Keratinocyte (primary cell): ENCODE data around the gene OR9A4. TPM values are rescaled to one million over a fixed set of nuclear protein-coding genes. Genes with fewer than 3 reads are reported as not detected.

Experiments used
- DNase-seq: peaks from one replicate; pipeline ENCODE4 v3.0.0-alpha.2; 2011; ENCODE audit warnings: low read depth, missing footprints, low spot score
- FAIRE-seq: peaks from 2 replicates; lab custom pipeline; 2011; peaks lifted over from hg19 to GRCh38; lab: Jason Lieb, UNC
- H2AFZ ChIP-seq: 2 replicates; pipeline ENCODE4 v1.6.0; 2012; ENCODE audit warnings: low read length, control low read depth, inconsistent platforms; ENCODE audit not compliant: control insufficient read depth
- H3K27ac ChIP-seq: 2 replicates; pipeline ENCODE4 v1.5.1; 2011; ENCODE audit warnings: low read length; ENCODE audit not compliant: control insufficient read depth, insufficient read depth
- H3K27me3 ChIP-seq: 3 replicates; pipeline ENCODE4 v1.6.0; 2011; ENCODE audit warnings: low read length; ENCODE audit not compliant: control insufficient read depth, insufficient read depth; ENCODE audit errors: extremely low read depth
- H3K36me3 ChIP-seq, 2 experiments: 2 replicates in 1 of 2; 3 replicates in 1 of 2; pipeline ENCODE4 v1.5.1; 2011; ENCODE audit warnings: low read length in 2 of 2, mild to moderate bottlenecking in 1 of 2; ENCODE audit not compliant: control insufficient read depth in 2 of 2, insufficient read depth in 2 of 2; ENCODE audit errors: extremely low read depth in 1 of 2
- H3K4me1 ChIP-seq: 3 replicates; pipeline ENCODE4 v1.5.1; 2011; ENCODE audit warnings: low read length; ENCODE audit not compliant: control insufficient read depth, insufficient read depth; ENCODE audit errors: extremely low read depth
- H3K4me2 ChIP-seq: 3 replicates; pipeline ENCODE4 v1.6.0; 2011; ENCODE audit warnings: low read depth, low read length; ENCODE audit not compliant: control insufficient read depth, insufficient read depth; ENCODE audit errors: extremely low read depth
- H3K4me3 ChIP-seq, 3 experiments: fragments of 200-600 bp in 1 of 3; sonication (generic) in 1 of 3; 2 replicates in 2 of 3; 3 replicates in 1 of 3; pipeline ENCODE4 v1.5.1; 2011 to 2016; ENCODE audit warnings: low read length in 3 of 3, mild to moderate bottlenecking in 3 of 3, control low read depth in 2 of 3, inconsistent platforms in 1 of 3, low read depth in 1 of 3, mixed read lengths in 1 of 3, mixed run types in 1 of 3, moderate library complexity in 1 of 3; ENCODE audit not compliant: control insufficient read depth in 2 of 3, insufficient read depth in 2 of 3; ENCODE audit errors: extremely low read depth in 1 of 3
- H3K79me2 ChIP-seq: 2 replicates; pipeline ENCODE4 v1.6.0; 2012; ENCODE audit warnings: low read length; ENCODE audit not compliant: control insufficient read depth, insufficient read depth
- H3K9ac ChIP-seq: 3 replicates; pipeline ENCODE4 v1.6.0; 2011; ENCODE audit warnings: low read length; ENCODE audit not compliant: control insufficient read depth, insufficient read depth; ENCODE audit errors: extremely low read depth
- H3K9me1 ChIP-seq: 3 replicates; pipeline ENCODE4 v1.6.0; 2011; ENCODE audit warnings: low read length; ENCODE audit not compliant: control insufficient read depth, insufficient read depth; ENCODE audit errors: extremely low read depth
- H3K9me3 ChIP-seq: 2 replicates; pipeline ENCODE4 v1.5.1; 2012; ENCODE audit warnings: low read depth, low read length; ENCODE audit not compliant: control insufficient read depth
- H4K20me1 ChIP-seq: 3 replicates; pipeline ENCODE4 v1.6.0; 2011; ENCODE audit warnings: low read length; ENCODE audit not compliant: control insufficient read depth, insufficient read depth; ENCODE audit errors: extremely low read depth
- CTCF ChIP-seq, 3 experiments: IDR thresholded peaks in 1 of 3; conservative IDR thresholded peaks in 1 of 3; optimal IDR thresholded peaks in 1 of 3; 2 replicates in 2 of 3; 3 replicates in 1 of 3; pipeline versions ENCODE3 to v1.5.1; 2011; ENCODE audit warnings: low read length in 3 of 3, mild to moderate bottlenecking in 3 of 3, moderate library complexity in 2 of 3, control low read depth in 1 of 3, inconsistent platforms in 1 of 3; ENCODE audit not compliant: insufficient read depth in 2 of 3; ENCODE audit errors: extremely low read depth in 1 of 3
- EZH2 ChIP-seq: IDR thresholded peaks from one replicate; pipeline ENCODE4 v1.6.1; 2012; ENCODE audit warnings: inconsistent platforms, mild to moderate bottlenecking, low read length, moderate library complexity
- dilution Hi-C: fragments of 300-500 bp; cut with MboI; formaldehyde crosslinking; loops from one replicate; pipeline ENCODE4 v1.7.0; 2020; ENCODE audit warnings: low sequenced_read_pairs; ENCODE audit not compliant: extremely low pct_ligation_motif_present
- polyA minus RNA-seq, 3 experiments: library from RNA; depleted of rRNA, polyadenylated mRNA; stranded (reverse); fragments of >200 nt; gene quantifications; 1 replicate in 1 of 3; 2 replicates in 1 of 3; 3 replicates in 1 of 3; pipeline ENCODE4 v1.2.3, GENCODE V29; 2011
- polyA plus RNA-seq, 5 experiments: library from polyadenylated mRNA; depleted of rRNA in 3 of 5; stranded (reverse) in 3 of 5; stranded (forward) in 1 of 5; unstranded in 1 of 5; fragments of >200 nt; gene quantifications; 1 replicate in 1 of 5; 2 replicates in 3 of 5; 3 replicates in 1 of 5; pipeline versions ENCODE4 v1.2.1 to v1.2.3, GENCODE V29; 2011 to 2012; ENCODE audit warnings: missing spikeins in 2 of 5, low read depth in 1 of 5, low replicate concordance in 1 of 5

Gene OR9A4
- polyA plus RNA-seq (not detected in 3 replicates), polyA minus RNA-seq (0.64 to 1.6 TPM in 2 of 3 replicates, not detected in the other)
- polyA plus RNA-seq (2011; ENCODE audit: low read depth) = 0.26 TPM
- polyA plus RNA-seq (2011; cell fraction: cytosol; rRNA removed) = not detected in 2 replicates
- not detected in 2 replicates for polyA plus RNA-seq (2011; cell fraction: nucleus; rRNA removed)
- 0.05 and 0.16 TPM in 2 replicates for polyA plus RNA-seq (2012; ENCODE audit: low replicate concordance)
- not detected for polyA minus RNA-seq (2011; cell fraction: cytosol; rRNA and poly(A)+ RNA removed)
- 0.42 and 1.6 TPM in 2 replicates for polyA minus RNA-seq (2011; cell fraction: nucleus; rRNA and poly(A)+ RNA removed)

GRCh38 chr7:141916099-141916498, at the start of gene OR9A4:
Gene OR9A4, plus strand, starts transcription at chr7:141916399. Its CDS starts 2,477 bp downstream, at chr7:141918876.
- TF ChIP-seq CTCF (optimal IDR thresholded peaks at IDR 0.05 in 1 of 3, IDR thresholded peaks at IDR 0.05 in 1 of 3, conservative IDR thresholded peaks at IDR 0.05 in 1 of 3; ENCODE audit: extremely low read depth in 1 of 3, insufficient read depth in 2 of 3, low read length in 3 of 3) (no peak), EZH2 (no peak)

GRCh38 chr7:141866974-141867373, 49.2 kb upstream of the OR9A4 start:
- Histone ChIP-seq H3K27me3 (no peaks in the 10 kb centered on the region), H3K9ac (no peak overlapping the region), H4K20me1 (no peaks in the 10 kb centered on the region), H3K36me3 (no peaks in the 10 kb centered on the region), H3K4me3 (no peak overlapping the region), H3K79me2 (no peaks in the 10 kb centered on the region), H3K4me1 (peaks cover 5% of the 10 kb centered on the region), H2AFZ (no peak overlapping the region), H3K4me2 (no peak overlapping the region), H3K9me3 (no peaks in the 10 kb centered on the region), H3K9me1 (no peaks in the 10 kb centered on the region), H3K27ac (no peak overlapping the region)
- FAIRE-seq = no peak
- dilution Hi-C loops = no loop called here
- TF ChIP-seq EZH2 = no peak
- TF ChIP-seq CTCF (optimal IDR thresholded peaks at IDR 0.05 in 1 of 3, IDR thresholded peaks at IDR 0.05 in 1 of 3, conservative IDR thresholded peaks at IDR 0.05 in 1 of 3; ENCODE audit: extremely low read depth in 1 of 3, insufficient read depth in 2 of 3, low read length in 3 of 3) = no peak
- DNase-seq = no peak

More at GRCh38 chr7:141916099-141916498, at the start of gene OR9A4:
- Histone ChIP-seq H3K9me3 (no peaks in the 10 kb centered on the region), H3K4me2 (no peak within 1 kb of the TSS), H3K9me1 (no peaks in the 10 kb centered on the region), H3K79me2 (no peaks in the 10 kb centered on the region), H3K27me3 (no peaks in the 10 kb centered on the region), H2AFZ (no peak within 1 kb of the TSS), H3K36me3 (no peaks in the 10 kb centered on the region), H4K20me1 (no peaks in the 10 kb centered on the region), H3K4me1 (peaks cover 3% of the 10 kb centered on the region), H3K27ac (no peak within 1 kb of the TSS), H3K9ac (no peak within 1 kb of the TSS), H3K4me3 (no peak within 1 kb of the TSS)
- FAIRE-seq = no peak
- dilution Hi-C loops = no loop called here
- no peak for DNase-seq
